ENCODE data around the gene EPS15.

GRCh38 chr1:51514733-51515132 is 4.3 kb downstream of the EPS15 start:
- no peak for TF ChIP-seq POLR2AphosphoS5 (IDR thresholded peaks at IDR 0.05; ENCODE audit: low read depth, low read length)
- no peak for TF ChIP-seq CTCF (IDR thresholded peaks at IDR 0.05)
- TF ChIP-seq REST (IDR thresholded peaks at IDR 0.05; ENCODE audit: insufficient read depth in 1 of 2, low read depth in 2 of 2, low read length in 1 of 2): no peak
- TF ChIP-seq SIN3A (IDR thresholded peaks at IDR 0.05; ENCODE audit: borderline replicate concordance, insufficient read depth, low read depth, low read length): no peak

Measured in Panc1 (cell line).